ENCODE data around the gene NPIPA5.
"Not testable (repeated sequence)": the region's sequence is repeated elsewhere in the genome, so short reads cannot be mapped to it uniquely, and the experiment has no call there.

The NPIPA5 gene

DNA sequence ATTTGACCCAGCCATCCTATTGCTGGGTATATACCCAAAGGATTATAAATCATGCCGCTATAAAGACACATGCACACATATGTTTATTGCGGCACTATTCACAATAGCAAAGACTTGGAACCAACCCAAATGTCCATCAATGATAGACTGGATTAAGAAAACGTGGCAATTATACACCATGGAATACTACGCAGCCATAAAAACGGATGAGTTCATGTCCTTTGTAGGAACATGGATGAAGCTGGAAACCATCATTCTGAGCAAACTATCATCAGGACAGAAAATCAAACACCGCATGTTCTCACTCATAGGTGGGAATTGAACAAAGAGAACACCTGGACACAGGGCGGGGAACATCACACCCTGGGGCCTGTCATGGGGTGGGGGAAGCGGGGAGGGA lies 14.9 kb upstream of the NPIPA5 start:
- DNase-seq (ENCODE audit: low read depth in 2 of 2), result not testable (repeated sequence)

DNA sequence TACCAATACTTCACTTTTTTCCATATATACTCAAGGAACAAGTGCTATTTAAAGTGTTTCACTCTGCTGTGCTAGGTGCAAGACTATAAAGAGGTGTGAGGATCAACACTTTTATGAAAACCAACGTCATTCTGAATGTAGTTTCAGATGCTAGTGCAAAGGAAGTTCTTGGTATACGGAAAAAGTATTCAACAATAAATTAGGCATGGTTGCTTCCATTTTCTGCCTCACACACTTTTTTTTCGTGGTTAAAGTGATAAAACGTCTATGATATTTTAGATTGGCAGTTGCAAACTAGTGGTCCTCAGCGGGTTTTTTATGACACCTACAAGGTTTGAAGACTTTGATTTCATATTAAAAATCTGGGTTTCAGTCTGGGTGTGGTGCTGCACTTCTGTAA lies 11.8 kb upstream of the NPIPA5 start:
- not testable (repeated sequence) for DNase-seq (ENCODE audit: low read depth in 2 of 2)

DNA sequence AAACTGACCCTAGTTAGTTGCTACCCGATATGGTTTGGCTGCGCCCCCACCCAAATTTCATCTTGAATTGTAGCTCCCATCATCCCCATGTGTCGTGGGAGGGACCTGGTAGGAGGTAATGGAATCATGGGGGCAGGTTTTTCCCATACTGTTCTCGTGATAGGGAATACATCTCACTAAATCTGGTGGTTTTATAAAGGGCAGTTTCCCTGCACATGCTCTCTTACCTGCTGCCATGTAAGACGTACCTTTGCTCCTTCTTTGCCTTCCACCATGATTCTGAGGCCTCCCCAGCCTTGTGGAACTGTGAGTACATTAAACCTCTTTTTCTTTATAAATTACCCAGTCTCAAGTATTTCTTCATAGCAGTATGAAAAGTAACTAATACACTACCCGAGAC lies 10.0 kb upstream of the NPIPA5 start:
- not testable (repeated sequence) for DNase-seq (ENCODE audit: low read depth in 2 of 2)

DNA sequence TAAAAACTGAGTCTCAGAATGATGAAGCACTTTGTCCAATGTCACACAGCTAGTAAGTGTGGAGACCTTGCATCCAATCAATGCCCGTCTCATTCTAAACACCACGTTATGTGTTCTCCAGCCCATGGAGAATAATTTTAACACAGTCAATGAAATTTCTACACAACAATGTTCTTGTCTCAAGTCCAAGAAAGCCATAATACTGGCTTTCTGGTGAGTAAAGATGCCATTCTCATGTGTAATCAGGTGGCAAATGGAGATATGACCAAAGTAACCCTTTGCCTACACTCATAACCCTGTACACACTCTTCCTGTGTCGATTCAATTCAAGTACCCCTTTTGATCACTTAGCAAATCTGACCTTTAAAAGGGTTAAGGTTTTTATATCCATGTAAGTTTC lies 4.7 kb upstream of the NPIPA5 start:
- not testable (repeated sequence) for DNase-seq (ENCODE audit: low read depth in 2 of 2)

DNA sequence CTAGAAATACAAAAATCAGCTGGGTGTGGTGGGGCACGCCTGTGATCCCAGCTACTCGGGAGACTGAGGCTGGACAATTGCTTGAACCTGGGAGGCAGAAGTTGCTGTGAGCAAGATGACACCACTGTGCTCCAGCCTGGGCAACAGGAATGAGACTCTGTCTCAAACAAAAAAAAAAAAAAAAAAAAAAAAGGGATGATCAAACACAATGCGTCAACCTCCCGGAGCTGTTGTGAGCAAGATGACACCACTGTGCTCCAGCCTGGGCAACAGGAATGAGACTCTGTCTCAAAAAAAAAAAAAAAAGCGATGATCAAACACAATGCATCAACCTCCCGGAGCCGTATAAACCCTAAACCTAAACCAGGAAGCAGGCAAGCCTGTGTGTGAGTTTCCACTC lies 20.6 kb downstream of the NPIPA5 start:
- DNase-seq (ENCODE audit: low read depth in 2 of 2), result not testable (repeated sequence)

DNA sequence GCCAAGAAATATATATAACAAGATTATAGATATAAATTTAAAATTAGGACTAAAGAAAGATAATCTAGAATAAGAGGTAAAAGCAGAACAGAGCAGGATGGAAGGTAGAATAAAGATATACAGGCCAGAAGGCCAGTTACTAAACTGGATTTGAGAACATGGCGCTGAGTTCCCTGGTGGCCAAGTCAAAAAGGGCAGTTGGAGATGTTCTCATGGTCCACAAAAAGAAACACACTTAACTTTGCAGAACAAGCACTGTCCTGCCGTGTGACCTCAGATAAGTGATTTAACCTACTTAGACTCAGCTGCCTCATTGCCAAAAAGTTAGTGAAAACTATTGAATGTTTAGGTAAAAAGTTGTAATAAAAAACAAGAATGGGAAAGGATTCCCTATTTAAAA lies 23.2 kb downstream of the NPIPA5 start:
- not testable (repeated sequence) for DNase-seq (ENCODE audit: low read depth in 2 of 2)

DNA sequence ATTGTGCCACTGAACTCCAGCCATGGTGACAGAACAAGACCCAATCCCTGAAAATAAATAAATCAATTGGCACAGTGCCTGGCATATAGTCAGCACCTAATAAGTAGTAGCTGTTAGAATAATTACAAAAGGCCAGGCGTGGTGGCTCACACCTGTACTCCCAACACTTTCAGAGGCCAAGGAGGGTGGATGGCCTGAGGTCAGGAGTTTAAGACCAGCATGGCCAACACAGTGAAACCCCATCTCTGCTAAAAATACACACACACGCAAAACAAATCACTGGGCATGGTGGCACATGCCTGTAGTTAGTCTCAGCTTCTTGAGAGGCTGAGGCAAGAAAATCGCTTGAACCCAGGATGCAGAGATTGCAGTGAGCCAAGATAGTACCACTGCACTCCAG lies 25.2 kb downstream of the NPIPA5 start:
- DNase-seq (ENCODE audit: low read depth in 2 of 2), result not testable (repeated sequence)

DNA sequence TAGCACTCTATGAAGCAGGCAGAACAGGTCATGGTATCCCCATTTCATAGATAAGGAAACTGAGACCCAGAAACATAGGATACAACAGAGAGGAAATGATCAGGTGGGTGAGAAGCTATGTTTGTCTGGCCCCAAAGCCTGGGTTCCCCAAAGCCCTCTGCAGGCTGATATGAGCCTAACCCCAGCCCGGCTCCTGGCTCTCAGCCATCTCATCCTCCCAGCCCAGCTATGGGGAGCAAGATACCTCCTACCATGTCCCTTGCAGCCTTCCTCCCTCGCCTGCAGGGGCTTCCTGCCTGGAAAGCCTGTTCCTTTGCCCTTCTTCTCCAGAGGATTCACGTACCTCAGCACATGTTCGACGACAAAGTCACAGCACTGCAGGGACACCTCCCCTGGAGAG lies 26.3 kb downstream of the NPIPA5 start:
- not testable (repeated sequence) for DNase-seq (ENCODE audit: low read depth in 2 of 2)

DNA sequence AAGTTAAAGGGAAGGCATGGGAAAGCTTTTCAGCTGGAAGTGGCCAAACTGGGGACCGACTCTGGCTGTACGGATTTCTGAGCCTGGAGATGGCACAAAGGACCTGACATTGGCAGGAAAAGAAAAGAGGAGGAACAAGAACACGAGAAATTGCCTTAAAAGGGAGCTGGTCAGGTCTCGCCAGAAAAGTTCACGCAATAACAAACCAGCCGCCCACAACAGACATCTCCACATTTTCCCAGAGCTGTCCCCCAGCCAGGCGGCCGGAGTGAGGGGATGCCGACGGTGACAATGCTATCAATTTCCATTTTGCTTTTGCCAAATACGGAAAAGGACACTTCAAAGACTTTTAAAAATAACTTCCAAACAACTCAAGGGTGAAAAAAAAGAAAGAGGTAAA lies 26.8 kb downstream of the NPIPA5 start:
- DNase-seq (ENCODE audit: low read depth in 2 of 2), result not testable (repeated sequence)

DNA sequence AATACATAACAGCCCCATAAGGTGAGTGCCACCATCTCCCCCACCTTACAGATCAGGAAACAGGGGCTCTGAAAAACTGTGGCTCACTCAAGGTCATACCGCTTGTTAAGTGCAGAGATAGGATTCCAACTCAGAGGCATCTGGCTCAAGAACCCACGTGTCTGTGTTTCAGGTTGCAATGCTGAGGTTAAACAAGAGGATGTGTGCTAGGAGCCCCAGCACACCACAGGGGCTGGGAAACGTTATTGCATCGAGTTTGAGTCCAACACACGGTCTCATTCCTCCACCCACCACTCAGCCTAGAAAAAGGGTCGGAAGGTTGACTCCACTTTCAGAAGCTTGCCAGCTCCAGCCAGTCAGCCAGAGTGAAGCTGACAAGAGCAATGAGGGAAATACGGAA lies 29.4 kb downstream of the NPIPA5 start:
- DNase-seq (ENCODE audit: low read depth in 2 of 2), result not testable (repeated sequence)

DNA sequence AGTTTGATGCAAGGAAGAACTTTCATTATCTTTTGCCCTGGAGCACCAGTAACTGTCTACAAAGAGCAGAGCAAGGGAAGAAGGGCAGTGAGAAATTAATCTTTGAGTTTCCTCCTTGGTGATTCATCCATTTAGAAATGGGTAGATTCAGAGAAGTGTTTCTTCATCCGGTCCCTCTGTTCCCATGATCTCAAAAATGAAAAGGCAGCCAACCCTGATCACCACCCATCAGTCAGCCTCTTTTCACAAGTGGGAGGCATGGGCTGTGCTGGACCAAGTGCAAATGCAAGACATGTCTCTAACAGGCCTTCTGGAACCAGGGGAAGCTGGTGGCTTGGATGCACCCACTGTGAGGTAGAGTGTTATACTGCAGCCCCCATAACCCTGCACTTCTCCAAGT lies 35.8 kb downstream of the NPIPA5 start:
- DNase-seq (ENCODE audit: low read depth in 2 of 2), result not testable (repeated sequence)

DNA sequence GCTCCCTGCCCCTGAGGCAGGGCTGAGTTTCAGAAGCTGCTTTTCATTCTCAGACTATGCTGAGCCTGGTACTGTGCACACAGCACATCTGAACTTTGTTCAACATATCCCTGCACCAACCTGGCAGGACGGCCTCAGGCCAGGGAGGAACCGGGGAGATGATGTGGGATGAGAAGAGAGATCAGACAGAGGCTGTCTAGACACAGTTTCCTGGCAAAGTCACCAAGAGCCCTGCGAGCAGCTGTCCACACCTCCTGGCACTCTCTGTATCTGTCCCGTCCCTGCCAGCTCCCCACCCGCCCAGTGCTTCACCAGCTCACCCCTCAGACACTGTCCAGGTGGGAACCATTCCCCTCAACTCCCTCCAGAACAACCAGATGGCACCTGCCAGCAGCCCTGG lies 39.1 kb downstream of the NPIPA5 start:
- not testable (repeated sequence) for DNase-seq (ENCODE audit: low read depth in 2 of 2)

DNA sequence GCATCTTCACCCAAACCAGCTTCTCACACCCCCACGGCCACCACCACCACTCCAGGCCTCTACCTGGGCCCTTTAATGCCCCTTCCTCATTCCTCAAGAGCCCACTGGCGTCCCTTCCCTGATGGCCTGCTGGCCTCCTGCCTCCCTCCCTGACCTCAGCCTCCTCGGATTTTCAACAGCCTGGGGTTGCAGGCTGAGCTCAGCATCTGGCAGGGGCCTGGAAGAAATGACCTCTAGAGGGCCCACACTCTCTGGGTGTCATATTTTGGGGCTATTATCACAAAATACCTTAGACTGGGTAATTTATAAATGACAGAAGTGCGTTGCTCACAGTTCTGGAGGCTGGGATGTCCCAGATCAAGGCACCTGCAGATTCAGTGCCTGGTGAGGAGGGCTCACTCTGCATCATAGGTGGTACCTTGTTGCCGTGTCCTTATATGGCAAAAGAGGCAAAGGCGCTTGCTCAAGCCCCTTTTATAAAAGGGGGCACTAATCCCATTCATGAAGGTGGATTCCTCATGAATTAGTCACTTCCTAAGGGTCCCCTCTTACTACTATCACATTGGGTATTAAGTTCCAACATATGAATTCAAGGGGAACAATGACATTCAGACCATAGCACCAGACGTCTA lies 40.0 kb downstream of the NPIPA5 start:
- DNase-seq (ENCODE audit: low read depth in 2 of 2), result not testable (repeated sequence)

DNA sequence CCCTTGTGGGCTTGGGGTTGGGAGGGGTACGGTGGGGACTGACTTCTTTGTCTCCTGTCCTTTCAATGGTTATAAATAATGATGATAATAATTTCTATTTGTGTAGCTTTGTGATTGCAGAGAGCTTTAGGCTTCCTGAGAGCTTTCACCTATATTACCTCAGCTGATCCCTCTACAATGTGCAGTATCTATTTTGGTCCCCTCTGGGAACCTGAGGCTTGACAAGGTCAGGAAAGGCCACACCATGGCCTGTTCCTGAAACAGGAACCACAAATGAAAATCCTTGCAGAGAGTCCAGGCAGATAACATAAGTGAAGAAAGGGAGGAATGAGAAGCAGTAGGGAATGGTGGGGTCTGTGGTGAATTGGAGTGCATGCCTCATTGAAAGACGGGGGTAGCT lies 42.5 kb downstream of the NPIPA5 start:
- not testable (repeated sequence) for DNase-seq (ENCODE audit: low read depth in 2 of 2)

DNA sequence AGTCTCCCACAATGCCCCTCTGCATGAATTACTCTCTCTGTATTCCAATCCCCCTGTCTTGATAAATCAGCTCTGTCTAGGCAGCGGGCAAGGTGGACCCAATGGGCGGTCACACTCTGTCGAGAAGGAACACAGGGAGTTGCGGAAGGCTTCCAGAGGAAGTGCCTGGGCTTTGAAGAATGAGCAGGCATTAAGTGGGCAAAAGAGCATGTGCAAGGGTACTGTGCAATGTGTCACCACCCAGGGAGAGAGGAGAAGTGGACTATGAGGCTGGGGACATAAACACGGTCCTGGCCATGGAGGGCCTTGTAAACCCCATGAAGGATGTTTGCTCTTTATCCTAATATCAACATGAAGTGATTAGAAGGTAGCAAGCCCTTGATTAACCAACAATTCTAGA lies 44.1 kb downstream of the NPIPA5 start:
- not testable (repeated sequence) for DNase-seq (ENCODE audit: low read depth in 2 of 2)

DNA sequence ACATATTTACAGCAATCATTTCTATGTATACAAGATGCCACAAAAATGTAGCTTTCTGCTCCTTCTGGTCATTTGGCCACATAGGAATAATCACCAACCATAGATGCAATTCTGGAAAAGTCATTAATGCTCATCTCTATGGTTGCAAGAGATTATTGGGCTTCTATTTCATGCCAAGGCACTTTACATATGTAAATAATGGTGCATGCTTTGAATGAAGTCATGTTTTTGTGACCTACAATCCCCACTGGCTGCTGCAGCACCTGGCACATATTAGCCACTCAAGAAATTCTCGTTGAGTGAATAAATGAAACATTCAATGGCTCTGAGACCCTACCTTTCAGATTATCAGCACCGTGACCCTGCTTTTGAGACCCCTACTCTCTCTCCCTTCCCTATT lies 47.1 kb downstream of the NPIPA5 start:
- DNase-seq (ENCODE audit: low read depth in 2 of 2), result not testable (repeated sequence)

DNA sequence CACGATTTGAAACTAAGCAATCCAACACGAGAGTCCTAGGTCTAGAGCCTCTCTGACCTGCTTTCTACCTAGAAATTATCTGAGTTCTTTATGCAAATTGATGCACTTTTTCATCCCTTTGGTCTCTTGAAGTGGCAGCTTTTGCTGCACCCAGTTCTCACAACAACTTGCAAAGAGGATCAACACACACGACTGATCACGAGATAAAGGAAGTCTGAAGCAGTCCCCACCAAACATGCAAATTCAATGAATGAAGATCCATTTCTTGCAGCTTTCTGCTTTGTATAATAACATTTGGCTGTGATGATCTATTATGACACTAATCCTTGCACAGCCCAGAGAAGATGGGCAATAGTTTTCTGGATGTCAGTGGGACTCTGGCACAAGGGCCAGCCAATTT lies 53.1 kb downstream of the NPIPA5 start:
- not testable (repeated sequence) for DNase-seq (ENCODE audit: low read depth in 2 of 2)

DNA sequence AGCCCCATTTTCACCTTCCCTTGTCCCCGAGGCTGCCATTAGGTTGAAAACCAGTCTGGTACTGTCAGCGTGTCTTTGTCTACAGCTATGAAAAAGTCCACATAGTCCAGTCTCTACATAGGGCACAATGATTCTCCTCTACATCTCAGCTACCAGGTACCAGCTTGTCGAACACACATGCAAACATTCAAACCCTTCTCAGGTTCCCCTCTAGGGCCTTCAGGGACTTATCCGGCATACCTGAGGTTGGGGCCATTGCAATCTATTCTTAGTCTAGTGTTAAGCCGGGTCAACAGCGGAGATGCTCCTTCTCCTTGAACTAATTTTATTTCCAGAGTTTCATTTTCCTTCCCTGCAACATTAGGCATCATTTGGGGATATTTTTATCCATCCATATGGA lies 54.7 kb downstream of the NPIPA5 start:
- not testable (repeated sequence) for DNase-seq (ENCODE audit: low read depth in 2 of 2)

DNA sequence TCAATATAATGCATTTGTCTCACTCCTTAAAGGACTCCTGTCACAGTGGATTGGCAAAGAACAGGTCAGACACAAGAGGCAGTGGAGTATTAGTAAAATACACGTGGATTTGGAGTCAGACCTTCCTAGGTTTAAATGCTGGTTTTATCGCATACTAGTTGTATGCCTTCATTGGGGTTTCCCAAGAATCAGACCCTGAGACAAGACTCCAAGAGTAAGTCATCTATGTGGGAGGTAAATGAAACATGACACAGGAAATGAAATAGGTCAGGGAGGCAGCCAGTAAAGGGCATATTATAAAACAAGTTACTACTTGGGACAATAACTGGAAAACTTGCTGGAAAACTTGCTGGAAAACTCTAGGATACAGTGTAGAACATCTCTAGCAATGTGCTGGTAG lies 56.9 kb downstream of the NPIPA5 start:
- DNase-seq (ENCODE audit: low read depth in 2 of 2), result not testable (repeated sequence)

DNA sequence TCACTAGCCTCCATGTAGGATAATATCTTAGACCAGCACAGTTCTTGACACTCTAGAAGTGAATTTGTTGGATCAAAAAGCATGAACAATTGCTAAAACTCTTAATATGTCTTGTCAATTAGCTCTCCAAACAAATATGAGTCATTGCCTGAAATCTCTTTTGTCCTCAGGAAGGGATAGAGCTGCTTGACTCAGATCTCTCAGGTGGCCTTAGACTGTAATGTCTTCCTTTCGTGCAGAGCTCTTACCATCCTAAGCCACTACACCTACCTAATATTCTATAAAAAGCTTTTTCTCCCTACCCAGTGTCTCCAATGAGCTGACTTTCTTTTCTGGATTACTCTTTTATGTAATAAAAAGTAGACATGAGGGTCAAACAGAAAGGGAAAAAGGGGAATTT lies 63.5 kb downstream of the NPIPA5 start:
- DNase-seq (ENCODE audit: low read depth in 2 of 2), result not testable (repeated sequence)

Measured in activated CD8-positive, alpha-beta memory T cell treated with anti-CD3 and anti-CD28 coated beads for 4 hours (primary cell).